ENCODE results near the gene MRGPRG. TPM values are rescaled to one million over a fixed set of nuclear protein-coding genes. Genes with fewer than 3 reads are reported as not detected.

The MRGPRG gene
- total and polyA plus RNA-seq, 2 of the 8 experiments (the other 6 are each of a cell fraction or from before 2014, with no cell fraction given) = not detected

DNA sequence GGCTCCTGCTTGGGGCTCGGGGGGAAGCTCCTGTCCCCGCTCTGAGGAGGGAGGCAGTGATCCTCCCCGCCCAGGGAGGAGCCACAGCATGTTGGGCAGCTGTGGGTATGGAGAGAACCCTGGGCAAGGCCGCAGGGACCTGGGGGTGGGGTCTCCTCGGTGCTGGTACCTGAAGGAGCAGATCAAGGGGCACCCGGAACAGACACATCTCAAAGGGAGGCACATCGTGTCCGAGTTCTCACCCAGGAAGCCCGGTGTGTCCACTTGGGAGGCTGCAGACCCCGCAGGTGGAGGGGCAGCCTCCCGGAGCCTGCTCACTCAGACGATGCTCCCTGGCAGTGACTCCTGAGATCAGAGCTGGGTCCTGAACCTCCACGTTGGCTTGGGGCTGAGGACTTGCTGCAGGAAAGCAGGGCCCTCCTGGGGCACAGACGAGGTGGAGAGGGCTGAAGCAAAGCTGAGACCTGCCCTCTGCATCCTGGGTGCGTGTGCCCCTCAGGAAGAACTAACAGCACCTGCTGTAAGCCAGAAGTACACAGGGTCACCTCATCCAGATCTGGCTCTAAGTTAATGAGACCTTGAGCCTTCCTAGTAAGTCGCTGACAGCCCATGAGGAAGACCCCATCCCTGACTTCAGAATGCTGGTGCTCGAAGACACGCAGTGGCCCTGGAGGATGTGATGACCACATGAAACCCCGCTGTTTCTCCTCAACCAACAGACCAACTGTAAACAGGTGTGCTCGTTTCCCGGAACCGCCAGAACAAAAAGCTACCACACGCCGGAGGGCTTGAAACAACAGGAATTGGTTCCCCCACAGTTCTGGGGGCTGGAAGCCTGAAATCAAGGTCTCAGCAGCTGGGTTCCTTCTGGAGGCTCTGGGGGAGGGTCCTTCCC is 47.6 kb downstream of the MRGPRG start:
- WGBS, 2 experiments (ENCODE audit: extremely low coverage in 1 of 2, insufficient coverage in 1 of 2, insufficient read length in 1 of 2, insufficient replicate concordance in 2 of 2, low coverage in 1 of 2, low lambda C conversion rate in 2 of 2, missing lambda C conversion rate in 1 of 2) = 88% methylated on average over 23 of the region's 24 CpGs; no CpG with 5 or more reads in 1 of the 2 experiments

More for the DNA sequence above, 47.6 kb downstream of the MRGPRG start:
- H3K23me2 ChIP-seq (ENCODE audit: low read depth, low read length) = peaks cover 12% of the 10 kb centered on the region; the same call in 1 of the 2 replicates
- H3K9me3 ChIP-seq (ENCODE audit: insufficient read depth in 2 of 2, low read depth in 1 of 2, low read length in 1 of 2) = 0 out of 4 replicates have a peak, but pooled peaks cover 0 to under 1% of the 10 kb centered on the region in 2 experiments
- H4K91ac ChIP-seq (replicated peaks; ENCODE audit: insufficient read length, low read length) = peak overlapping the region; percentile 13
- H3K14ac ChIP-seq (ENCODE audit: insufficient read length) = no peak overlapping the region
- H3K4me2 ChIP-seq (ENCODE audit: insufficient read depth in 1 of 2, low read depth in 2 of 2, low read length in 2 of 2) = no peak overlapping the region
- peaks cover 0 to 14% (median 5%) of the 10 kb centered on the region in 4 experiments; a peak in 4 of 7 replicates for H3K27me3 ChIP-seq (replicated peaks in 1 of 4; ENCODE audit: control insufficient read depth in 3 of 4, extremely low read depth in 1 of 4, insufficient read depth in 3 of 4, low read length in 3 of 4)
- no peak overlapping the region for H3K18ac ChIP-seq (ENCODE audit: extremely low read depth, low read length)
- H3K79me1 ChIP-seq (ENCODE audit: low read depth, low read length) = no peaks in the 10 kb centered on the region; the same call in 1 of the 2 replicates
- no peak overlapping the region for H2AFZ ChIP-seq (ENCODE audit: low read length)
- H3K27ac ChIP-seq (ENCODE audit: low read depth, low read length) = no peak overlapping the region
- DNase-seq (ENCODE audit: low read depth in 1 of 2, low spot score in 2 of 2) (no peak), FAIRE-seq (no peak)
- H4K8ac ChIP-seq (ENCODE audit: extremely low read depth, insufficient read depth, low read length) = peak overlapping the region; percentile 39; the same call in 1 of the 2 replicates
- ChIA-PET POLR2A (ENCODE audit: partially characterized antibody) (interaction anchor here (0.6 to 1.4 kb wide), 2 partner anchors 10 to 210 kb away, joined by 3 read pairs; no protein-coding TSS in a partner anchor), CTCF (ENCODE audit: partially characterized antibody) (interaction anchor here (0.8 to 3.0 kb wide), 8 partner anchors 10 to 134 kb away, joined by 3 to 14 read pairs (median 5); no protein-coding TSS in a partner anchor)
- H4K5ac ChIP-seq (ENCODE audit: insufficient read length, low read depth, low read length) = no peak overlapping the region
- TF ChIP-seq POU5F1 (IDR thresholded peaks at IDR 0.05; ENCODE audit: low read depth, low read length) = no peak
- TF ChIP-seq CTBP2 (IDR thresholded peaks at IDR 0.05; ENCODE audit: borderline replicate concordance, insufficient read depth, insufficient read length, low read length) = no peak
- TF ChIP-seq TAF1 (IDR thresholded peaks at IDR 0.05; ENCODE audit: low read depth, low read length) = no peak
- TF ChIP-seq TCF12 (IDR thresholded peaks at IDR 0.05; ENCODE audit: low read depth, low read length) = no peak
- no peak for TF ChIP-seq TEAD4 (IDR thresholded peaks at IDR 0.05; ENCODE audit: low read depth, low read length)
- no peak for TF ChIP-seq SRF (IDR thresholded peaks at IDR 0.05; ENCODE audit: low read depth, low read length)
- TF ChIP-seq KDM5A (IDR thresholded peaks at IDR 0.05; ENCODE audit: low read length) = no peak
- TF ChIP-seq BRCA1 (IDR thresholded peaks at IDR 0.05; ENCODE audit: low read depth, low read length) = no peak
- no peak overlapping the region for H3K56ac ChIP-seq (replicated peaks; ENCODE audit: insufficient read length, low read depth, low read length)
- H3K36me3 ChIP-seq (ENCODE audit: control insufficient read depth in 2 of 4, insufficient read depth in 4 of 4, low read length in 3 of 4) = no peaks in the 10 kb centered on the region; a peak in 1 of 8 replicates
- no peak overlapping the region for H3K4ac ChIP-seq (replicated peaks; ENCODE audit: insufficient read length, low read depth, low read length)
- no peak overlapping the region for H3K4me3 ChIP-seq (ENCODE audit: extremely low read depth in 1 of 4, insufficient read depth in 2 of 4, low read depth in 3 of 4, low read length in 4 of 4)
- H3K9ac ChIP-seq (replicated peaks in 1 of 4; ENCODE audit: extremely low read depth in 1 of 4, low read depth in 3 of 4, low read length in 3 of 4) = no peak overlapping the region
- H2BK5ac ChIP-seq (ENCODE audit: low read depth, low read length) = 0 out of 2 replicates have a peak overlapping the region, but pooled peaks have one; percentile 21
- peaks cover 0 to 11% (median 5%) of the 10 kb centered on the region in 4 experiments; a peak in 6 of 7 replicates for H3K4me1 ChIP-seq (replicated peaks in 1 of 4; ENCODE audit: control insufficient read depth in 3 of 4, insufficient read depth in 4 of 4, low read length in 3 of 4)
- H3K23ac ChIP-seq (ENCODE audit: insufficient read length) = no peak overlapping the region
- H2BK15ac ChIP-seq (ENCODE audit: low read length) = no peak overlapping the region
- H2BK12ac ChIP-seq (ENCODE audit: low read depth, low read length) = 0 out of 2 replicates have a peak overlapping the region, but pooled peaks have one; percentile 33
- H2BK20ac ChIP-seq (ENCODE audit: low read length) = no peak overlapping the region
- no peaks in the 10 kb centered on the region for H3K79me2 ChIP-seq (ENCODE audit: control insufficient read depth in 1 of 2, insufficient read depth in 2 of 2, low read length in 2 of 2)
- no peak overlapping the region for H2AK5ac ChIP-seq (ENCODE audit: low read depth, low read length)
- H4K20me1 ChIP-seq (replicated peaks in 1 of 2; ENCODE audit: control insufficient read depth in 1 of 2, insufficient read depth in 2 of 2, low read length in 2 of 2) = peaks cover 0 to 9% of the 10 kb centered on the region in 2 experiments
- no peak overlapping the region for H2BK120ac ChIP-seq (replicated peaks; ENCODE audit: low read depth, low read length)
